Trophoblast cell (in vitro differentiated cells and primary cell): Measurements from ENCODE around the gene CHRM2.
A peak's percentile ranks its signal among the peaks of the same experiment; 100 is the strongest.

Source experiments
- DNase-seq, 2 donors: peaks; one replicate each; pipeline ENCODE4 v3.0.0-alpha.2; 2016
- H2AFZ ChIP-seq: 2 replicates; pipeline ENCODE4 v1.6.1; 2013; ENCODE audit warnings: low read length, moderate library complexity, mild to moderate bottlenecking; ENCODE audit not compliant: insufficient read depth, poor library complexity
- H2AK5ac ChIP-seq: 2 replicates; pipeline ENCODE4 v1.6.1; 2013; ENCODE audit warnings: mild to moderate bottlenecking, low read length
- H2BK120ac ChIP-seq: 2 replicates; pipeline ENCODE4 v1.6.1; 2013; ENCODE audit warnings: low read length, mild to moderate bottlenecking, moderate library complexity; ENCODE audit not compliant: insufficient read depth, poor library complexity
- H2BK12ac ChIP-seq: 2 replicates; pipeline ENCODE4 v1.6.1; 2013; ENCODE audit warnings: mild to moderate bottlenecking, low read length, moderate library complexity
- H2BK5ac ChIP-seq: 2 replicates; pipeline ENCODE4 v1.6.1; 2013; ENCODE audit warnings: low read length, low read depth, moderate library complexity, mild to moderate bottlenecking; ENCODE audit not compliant: poor library complexity
- H3K14ac ChIP-seq: 2 replicates; pipeline ENCODE4 v1.6.1; 2013; ENCODE audit warnings: mild to moderate bottlenecking, low read length
- H3K18ac ChIP-seq: 2 replicates; pipeline ENCODE4 v1.6.1; 2013; ENCODE audit warnings: mild to moderate bottlenecking, low read length
- H3K23ac ChIP-seq: 2 replicates; pipeline ENCODE4 v1.6.1; 2013; ENCODE audit warnings: low read length
- H3K27ac ChIP-seq: 2 replicates; pipeline ENCODE4 v1.5.1; 2013; ENCODE audit warnings: low read depth, mild to moderate bottlenecking, inconsistent platforms, low read length, moderate library complexity
- H3K27me3 ChIP-seq: 2 replicates; pipeline ENCODE4 v1.6.1; 2013; ENCODE audit warnings: inconsistent platforms, mild to moderate bottlenecking, low read length, moderate library complexity; ENCODE audit not compliant: insufficient read depth
- H3K36me3 ChIP-seq, 2 experiments: 1 replicate in 1 of 2; 2 replicates in 1 of 2; pipeline ENCODE4 v1.6.1; 2013; ENCODE audit warnings: low read length in 2 of 2, mild to moderate bottlenecking in 2 of 2, moderate library complexity in 1 of 2; ENCODE audit not compliant: insufficient read depth in 2 of 2, control insufficient read depth in 1 of 2
- H3K4ac ChIP-seq: 2 replicates; pipeline ENCODE4 v1.6.1; 2013; ENCODE audit warnings: low read depth, mild to moderate bottlenecking, low read length, moderate library complexity
- H3K4me1 ChIP-seq, 2 experiments: 1 replicate in 1 of 2; 2 replicates in 1 of 2; pipeline ENCODE4 v1.6.1; 2013; ENCODE audit warnings: low read length in 2 of 2, mild to moderate bottlenecking in 2 of 2, moderate library complexity in 1 of 2; ENCODE audit not compliant: insufficient read depth in 2 of 2, control insufficient read depth in 1 of 2
- H3K4me2 ChIP-seq: 2 replicates; pipeline ENCODE4 v1.6.1; 2013; ENCODE audit warnings: inconsistent platforms, mild to moderate bottlenecking, low read length, moderate library complexity
- H3K4me3 ChIP-seq: 2 replicates; pipeline ENCODE4 v1.5.1; 2013; ENCODE audit warnings: mild to moderate bottlenecking, low read depth, low read length, inconsistent platforms
- H3K79me1 ChIP-seq: one replicate; pipeline ENCODE4 v1.6.1; 2013; ENCODE audit warnings: low read length
- H3K79me2 ChIP-seq: 2 replicates; pipeline ENCODE4 v1.6.1; 2013; ENCODE audit warnings: low read length, mild to moderate bottlenecking; ENCODE audit not compliant: control insufficient read depth, insufficient read depth, poor library complexity
- H3K9ac ChIP-seq: 2 replicates; pipeline ENCODE4 v1.6.1; 2013; ENCODE audit warnings: mild to moderate bottlenecking, low read length
- H3K9me3 ChIP-seq: 2 replicates; pipeline ENCODE4 v1.6.1; 2013; ENCODE audit warnings: low read depth, mild to moderate bottlenecking, control low read depth, inconsistent platforms, low read length; ENCODE audit not compliant: insufficient read depth
- H4K12ac ChIP-seq: 2 replicates; pipeline ENCODE4 v1.6.1; 2013; ENCODE audit warnings: low read depth, mild to moderate bottlenecking, low read length, moderate library complexity
- H4K8ac ChIP-seq: 2 replicates; pipeline ENCODE4 v1.6.1; 2013; ENCODE audit warnings: low read depth, mild to moderate bottlenecking, low read length, moderate library complexity
- H4K91ac ChIP-seq: one replicate; pipeline ENCODE4 v1.6.1; 2013; ENCODE audit warnings: low read depth, mild to moderate bottlenecking, low read length, moderate library complexity
- WGBS: extraction: QIAGEN DNeasy Blood & Tissue Kit; methylation state at CpG from one replicate; pipeline ENCODE4 v1.1.7; 2013; ENCODE audit warnings: missing lambda C conversion rate; ENCODE audit not compliant: insufficient read length, insufficient coverage; ENCODE audit errors: extremely low coverage; 5-methylcytosine and 5-hydroxymethylcytosine counted together

The CHRM2 gene

DNA sequence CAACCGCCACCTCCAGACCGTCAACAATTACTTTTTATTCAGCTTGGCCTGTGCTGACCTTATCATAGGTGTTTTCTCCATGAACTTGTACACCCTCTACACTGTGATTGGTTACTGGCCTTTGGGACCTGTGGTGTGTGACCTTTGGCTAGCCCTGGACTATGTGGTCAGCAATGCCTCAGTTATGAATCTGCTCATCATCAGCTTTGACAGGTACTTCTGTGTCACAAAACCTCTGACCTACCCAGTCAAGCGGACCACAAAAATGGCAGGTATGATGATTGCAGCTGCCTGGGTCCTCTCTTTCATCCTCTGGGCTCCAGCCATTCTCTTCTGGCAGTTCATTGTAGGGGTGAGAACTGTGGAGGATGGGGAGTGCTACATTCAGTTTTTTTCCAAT is 146.6 kb downstream of the CHRM2 start:
- Histone ChIP-seq H3K9ac (no peak overlapping the region), H3K14ac (no peak overlapping the region), H3K4me2 (peak overlapping the region; percentile 27), H3K4ac (no peak overlapping the region), H2BK120ac (no peak overlapping the region), H2BK12ac (no peak overlapping the region), H4K91ac (no peak overlapping the region), H3K18ac (no peak overlapping the region), H3K27ac (peak overlapping the region; percentile 82), H4K8ac (no peak overlapping the region), H4K12ac (no peak overlapping the region), H3K36me3 (no peaks in the 10 kb centered on the region), H2AK5ac (no peak overlapping the region), H2BK5ac (no peak overlapping the region), H3K79me2 (no peaks in the 10 kb centered on the region), H3K4me1 (peaks cover 7 to 13% of the 10 kb centered on the region in 2 experiments), H3K23ac (no peak overlapping the region), H3K27me3 (no peaks in the 10 kb centered on the region), H3K4me3 (no peak overlapping the region), H3K79me1 (peaks cover 3% of the 10 kb centered on the region), H2AFZ (no peak overlapping the region), H3K9me3 (no peaks in the 10 kb centered on the region)
- no CpG with 5 or more reads among the region's 3 CpGs for WGBS
- no peak for DNase-seq

DNA sequence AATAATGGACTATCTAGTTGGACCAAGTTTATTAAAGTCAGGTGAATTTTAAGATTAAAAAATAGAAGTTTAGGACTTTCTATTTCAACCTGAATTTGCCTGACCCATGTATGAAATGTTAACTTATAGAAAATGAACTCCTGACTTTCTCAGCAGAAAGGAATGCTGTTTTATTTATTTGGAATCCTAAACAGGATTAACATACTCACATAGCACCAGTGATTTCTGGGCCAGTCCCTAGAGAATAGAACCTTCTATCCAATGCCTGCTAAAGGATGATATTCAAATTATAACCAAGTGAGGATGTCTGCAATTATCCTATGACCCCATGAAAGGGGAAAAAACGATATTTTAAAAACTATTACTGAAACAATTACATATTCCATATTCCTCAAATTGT is 148.8 kb downstream of the CHRM2 start:
- H4K8ac ChIP-seq: no peak overlapping the region
- no peak overlapping the region for H3K14ac ChIP-seq
- H3K79me2 ChIP-seq: no peaks in the 10 kb centered on the region
- no peak overlapping the region for H2BK120ac ChIP-seq
- no peaks in the 10 kb centered on the region for H3K36me3 ChIP-seq
- H3K79me1 ChIP-seq: peaks cover 3% of the 10 kb centered on the region
- no peaks in the 10 kb centered on the region for H3K9me3 ChIP-seq
- WGBS: no CpG with 5 or more reads among the region's 1 CpG
- H2AK5ac ChIP-seq: no peak overlapping the region
- no peak overlapping the region for H3K4me2 ChIP-seq
- no peak overlapping the region for H3K27ac ChIP-seq
- H2AFZ ChIP-seq: no peak overlapping the region
- H3K18ac ChIP-seq: no peak overlapping the region
- no peaks in the 10 kb centered on the region for H3K27me3 ChIP-seq
- H3K9ac ChIP-seq: no peak overlapping the region
- H3K4me3 ChIP-seq: no peak overlapping the region
- no peak overlapping the region for H2BK5ac ChIP-seq
- H3K4me1 ChIP-seq: peaks cover 7 to 13% of the 10 kb centered on the region in 2 experiments
- H3K23ac ChIP-seq: no peak overlapping the region
- no peak overlapping the region for H2BK12ac ChIP-seq
- no peak overlapping the region for H3K4ac ChIP-seq
- H4K91ac ChIP-seq: no peak overlapping the region
- no peak overlapping the region for H4K12ac ChIP-seq
- DNase-seq: no peak

DNA sequence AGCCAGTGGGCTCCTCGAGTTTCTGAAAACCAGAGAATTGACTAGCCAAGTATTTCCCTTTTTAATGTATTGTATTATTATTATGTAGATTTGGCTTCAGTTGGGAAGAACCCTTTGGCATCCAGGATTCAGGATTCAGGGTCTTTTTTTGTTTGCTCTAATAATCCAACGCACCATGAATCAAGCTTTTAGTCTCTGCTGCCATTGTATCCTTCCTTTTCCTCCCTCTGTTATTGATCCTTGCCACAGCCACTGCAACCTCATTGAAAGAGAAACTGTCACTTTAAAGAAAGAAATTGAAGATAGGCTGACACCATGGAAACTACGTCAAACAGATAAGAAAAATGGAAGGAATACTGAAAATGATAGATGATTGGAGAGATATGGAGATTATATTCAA is 150.0 kb downstream of the CHRM2 start:
- Histone ChIP-seq H2BK12ac (no peak overlapping the region), H3K27ac (no peak overlapping the region), H3K79me2 (no peaks in the 10 kb centered on the region), H3K4me3 (no peak overlapping the region), H2BK120ac (no peak overlapping the region), H4K91ac (no peak overlapping the region), H3K23ac (no peak overlapping the region), H2AK5ac (no peak overlapping the region), H3K4ac (no peak overlapping the region), H3K9me3 (no peaks in the 10 kb centered on the region), H2AFZ (no peak overlapping the region), H3K4me2 (no peak overlapping the region), H3K27me3 (no peaks in the 10 kb centered on the region), H4K8ac (no peak overlapping the region), H3K79me1 (peaks cover 3% of the 10 kb centered on the region), H3K14ac (no peak overlapping the region), H3K4me1 (peaks cover 7 to 13% of the 10 kb centered on the region in 2 experiments), H4K12ac (no peak overlapping the region), H2BK5ac (no peak overlapping the region), H3K18ac (no peak overlapping the region), H3K36me3 (no peaks in the 10 kb centered on the region), H3K9ac (no peak overlapping the region)
- no CpG with 5 or more reads among the region's 3 CpGs for WGBS
- no peak for DNase-seq

DNA sequence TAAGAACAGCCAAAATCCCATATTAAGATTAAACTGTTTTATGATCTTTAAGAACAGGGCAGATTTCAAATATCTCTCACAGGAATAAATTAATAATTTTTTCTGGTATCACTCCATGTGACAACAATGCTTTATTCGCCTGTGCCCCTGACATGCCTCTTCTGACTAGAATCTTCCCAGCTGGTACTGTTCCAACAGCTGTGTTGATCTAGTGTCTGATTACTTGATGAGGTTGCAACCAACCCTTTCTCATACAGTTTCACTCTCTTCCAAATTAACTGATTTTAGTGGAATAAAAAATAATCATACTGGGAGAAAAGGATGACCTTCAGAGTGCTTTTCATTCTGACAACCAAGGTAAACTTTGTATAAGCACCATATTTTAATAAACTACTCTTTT is 151.9 kb downstream of the CHRM2 start:
- no peak overlapping the region for H3K18ac ChIP-seq
- no peak overlapping the region for H2AK5ac ChIP-seq
- no CpG with 5 or more reads among the region's 1 CpG for WGBS
- H2AFZ ChIP-seq: no peak overlapping the region
- H3K4ac ChIP-seq: no peak overlapping the region
- no peak overlapping the region for H4K12ac ChIP-seq
- no peaks in the 10 kb centered on the region for H3K79me2 ChIP-seq
- no peaks in the 10 kb centered on the region for H3K36me3 ChIP-seq
- H4K91ac ChIP-seq: no peak overlapping the region
- no peaks in the 10 kb centered on the region for H3K27me3 ChIP-seq
- peaks cover 6 to 7% of the 10 kb centered on the region in 2 experiments for H3K4me1 ChIP-seq
- H2BK5ac ChIP-seq: no peak overlapping the region
- no peak overlapping the region for H3K27ac ChIP-seq
- no peak overlapping the region for H3K14ac ChIP-seq
- no peak overlapping the region for H3K4me3 ChIP-seq
- peaks cover 2% of the 10 kb centered on the region for H3K79me1 ChIP-seq
- H2BK120ac ChIP-seq: no peak overlapping the region
- H3K9ac ChIP-seq: no peak overlapping the region
- no peak for DNase-seq
- no peak overlapping the region for H3K4me2 ChIP-seq
- no peak overlapping the region for H2BK12ac ChIP-seq
- H3K23ac ChIP-seq: no peak overlapping the region
- H3K9me3 ChIP-seq: no peaks in the 10 kb centered on the region
- H4K8ac ChIP-seq: no peak overlapping the region
